Measurements from ENCODE around the gene GTPBP1. TPM values are rescaled to one million over a fixed set of nuclear protein-coding genes. Genes with fewer than 3 reads are reported as not detected.

The GTPBP1 gene
- total and polyA plus RNA-seq, 2 of the 13 experiments (the other 11 are each of a cell fraction or from before 2014, with no cell fraction given), result 22.3 to 27.0 TPM

GRCh38 chr22:38656256-38657044, 49.3 kb upstream of the GTPBP1 start, which contains the start of the genes CBY1 and FAM227A (continued):
- TF ChIP-seq ZBTB14 (CRISPR knock-in tag; IDR thresholded peaks at IDR 0.05) (no peak), GRHL1 (CRISPR knock-in tag; conservative IDR thresholded peaks at IDR 0.05) (no peak), PRPF4 (IDR thresholded peaks at IDR 0.05; ENCODE audit: low read depth, low read length, poor library complexity, severe bottlenecking) (no peak), ZNF550 (CRISPR knock-in tag; IDR thresholded peaks at IDR 0.05; ENCODE audit: borderline replicate concordance) (no peak), BRD4 (CRISPR knock-in tag; IDR thresholded peaks at IDR 0.05) (0 out of 2 replicates have a peak, but pooled peaks have one; percentile 32), FOSL1 (CRISPR knock-in tag; IDR thresholded peaks at IDR 0.05; ENCODE audit: borderline replicate concordance) (no peak), ZBTB7B (CRISPR knock-in tag; IDR thresholded peaks at IDR 0.05) (no peak), SAFB2 (CRISPR knock-in tag; IDR thresholded peaks at IDR 0.05; ENCODE audit: borderline replicate concordance, low read depth) (no peak), ZBTB40 (IDR thresholded peaks at IDR 0.05) (no peak), ZBTB40 (CRISPR knock-in tag; IDR thresholded peaks at IDR 0.05) (no peak; the same call in 1 of the 2 replicates), EHMT2 (IDR thresholded peaks at IDR 0.05; ENCODE audit: borderline replicate concordance, low read depth, low read length) (no peak), ZNF292 (CRISPR knock-in tag; IDR thresholded peaks at IDR 0.05; ENCODE audit: borderline replicate concordance, low read depth) (no peak; the same call in 1 of the 2 replicates), XRCC5 (optimal IDR thresholded peaks at IDR 0.05; ENCODE audit: low read length) (no peak), SP4 (CRISPR knock-in tag; IDR thresholded peaks at IDR 0.05) (peak; percentile 59; the same call in 1 of the 2 replicates), HMG20B (CRISPR knock-in tag; conservative IDR thresholded peaks at IDR 0.05) (no peak), ZNF124 (CRISPR knock-in tag; IDR thresholded peaks at IDR 0.05) (no peak), ZBTB42 (CRISPR knock-in tag; IDR thresholded peaks at IDR 0.05) (0 out of 2 replicates have a peak, but pooled peaks have one; percentile 69), ZMYM2 (CRISPR knock-in tag; IDR thresholded peaks at IDR 0.05) (no peak)
